AG10803 (cell line): ENCODE data around the gene NFE2L3.
"Not testable (repeated sequence)": the region's sequence is repeated elsewhere in the genome, so short reads cannot be mapped to it uniquely, and the experiment has no call there.

ENCODE experiments used
- DNase-seq: peaks from one replicate; pipeline ENCODE4 v3.0.0; 2010; ENCODE audit warnings: low read depth
- H3K4me3 ChIP-seq: 2 replicates; pipeline ENCODE4 v1.5.1; 2011; ENCODE audit warnings: mild to moderate bottlenecking, low read length, control low read depth
- TF ChIP-seq, protein P1 (sequence below): conservative IDR thresholded peaks from 2 replicates; pipeline ENCODE4 v1.5.1; 2011; ENCODE audit warnings: mild to moderate bottlenecking, low read length, control low read depth, inconsistent platforms

The NFE2L3 gene

DNA sequence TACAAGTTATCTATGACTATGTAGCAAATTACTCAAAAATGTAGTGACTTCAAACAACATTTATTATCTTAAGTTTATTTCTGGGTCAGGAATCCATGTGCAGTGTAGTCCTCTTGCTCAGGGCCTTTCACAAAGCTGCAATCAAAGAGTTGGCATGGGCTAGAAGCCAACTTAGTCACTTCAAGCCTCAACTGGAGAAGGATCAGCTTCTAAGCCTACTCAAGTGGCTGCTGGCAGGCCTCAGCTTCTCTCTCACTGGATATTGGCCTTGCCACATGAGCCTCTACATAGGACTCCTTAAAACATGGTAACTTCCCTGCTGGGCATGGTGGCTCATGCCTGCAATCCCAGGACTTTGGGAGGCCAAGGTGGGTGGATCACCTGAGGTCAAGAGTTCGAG, 5.0 kb upstream of the NFE2L3 start:
- peak; percentile 21 for DNase-seq
- TF ChIP-seq, protein P1, sequence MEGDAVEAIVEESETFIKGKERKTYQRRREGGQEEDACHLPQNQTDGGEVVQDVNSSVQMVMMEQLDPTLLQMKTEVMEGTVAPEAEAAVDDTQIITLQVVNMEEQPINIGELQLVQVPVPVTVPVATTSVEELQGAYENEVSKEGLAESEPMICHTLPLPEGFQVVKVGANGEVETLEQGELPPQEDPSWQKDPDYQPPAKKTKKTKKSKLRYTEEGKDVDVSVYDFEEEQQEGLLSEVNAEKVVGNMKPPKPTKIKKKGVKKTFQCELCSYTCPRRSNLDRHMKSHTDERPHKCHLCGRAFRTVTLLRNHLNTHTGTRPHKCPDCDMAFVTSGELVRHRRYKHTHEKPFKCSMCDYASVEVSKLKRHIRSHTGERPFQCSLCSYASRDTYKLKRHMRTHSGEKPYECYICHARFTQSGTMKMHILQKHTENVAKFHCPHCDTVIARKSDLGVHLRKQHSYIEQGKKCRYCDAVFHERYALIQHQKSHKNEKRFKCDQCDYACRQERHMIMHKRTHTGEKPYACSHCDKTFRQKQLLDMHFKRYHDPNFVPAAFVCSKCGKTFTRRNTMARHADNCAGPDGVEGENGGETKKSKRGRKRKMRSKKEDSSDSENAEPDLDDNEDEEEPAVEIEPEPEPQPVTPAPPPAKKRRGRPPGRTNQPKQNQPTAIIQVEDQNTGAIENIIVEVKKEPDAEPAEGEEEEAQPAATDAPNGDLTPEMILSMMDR = no peak
- H3K4me3 ChIP-seq = no peak overlapping the region

DNA sequence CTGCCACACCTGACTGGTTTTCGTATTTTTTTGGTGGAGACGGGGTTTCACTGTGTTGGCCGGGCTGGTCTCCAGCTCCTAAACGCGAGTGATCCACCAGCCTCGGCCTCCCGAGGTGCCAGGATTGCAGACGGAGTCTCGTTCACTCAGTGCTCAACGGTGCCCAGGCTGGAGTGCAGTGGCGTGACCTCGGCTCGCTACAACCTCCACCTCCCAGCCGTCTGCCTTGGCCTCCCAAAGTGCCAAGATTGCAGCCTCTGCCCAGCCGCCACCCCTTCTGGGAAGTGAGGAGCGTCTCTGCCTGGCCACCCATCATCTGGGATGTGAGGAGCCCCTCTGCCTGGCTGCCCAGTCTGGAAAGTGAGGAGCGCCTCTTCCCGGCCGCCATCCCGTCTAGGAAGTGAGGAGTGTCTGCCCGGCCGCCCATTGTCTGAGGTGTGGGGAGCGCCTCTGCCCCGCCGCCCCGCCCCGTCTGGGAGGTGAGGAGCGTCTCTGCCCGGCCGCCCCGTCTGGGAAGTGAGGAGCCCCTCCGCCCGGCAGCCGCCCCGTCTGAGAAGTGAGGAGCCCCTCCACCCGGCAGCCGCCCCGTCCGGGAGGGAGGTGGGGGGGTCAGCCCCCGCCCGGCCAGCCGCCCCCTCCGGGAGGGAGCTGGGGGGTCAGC, 4.2 kb upstream of the NFE2L3 start:
- DNase-seq = not testable (repeated sequence)

DNA sequence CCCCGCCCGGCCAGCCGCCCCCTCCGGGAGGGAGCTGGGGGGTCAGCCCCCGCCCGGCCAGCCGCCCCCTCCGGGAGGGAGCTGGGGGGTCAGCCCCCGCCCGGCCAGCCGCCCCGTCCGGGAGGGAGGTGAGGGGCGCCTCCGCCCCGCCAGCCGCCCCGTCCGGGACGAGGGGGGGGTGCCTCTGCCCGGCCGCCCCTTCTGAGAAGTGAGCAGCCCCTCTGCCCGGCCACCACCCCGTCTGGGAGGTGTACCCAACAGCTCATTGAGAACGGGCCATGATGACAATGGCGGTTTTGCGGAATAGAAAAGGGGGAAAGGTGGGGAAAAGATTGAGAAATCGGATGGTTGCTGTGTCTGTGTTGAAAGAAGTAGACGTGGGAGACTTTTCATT, 3.7 kb upstream of the NFE2L3 start:
- DNase-seq, H3K4me3 ChIP-seq: not testable (repeated sequence)

More for the DNA sequence above, 4.2 kb upstream of the NFE2L3 start:
- H3K4me3 ChIP-seq = not testable (repeated sequence)

DNA sequence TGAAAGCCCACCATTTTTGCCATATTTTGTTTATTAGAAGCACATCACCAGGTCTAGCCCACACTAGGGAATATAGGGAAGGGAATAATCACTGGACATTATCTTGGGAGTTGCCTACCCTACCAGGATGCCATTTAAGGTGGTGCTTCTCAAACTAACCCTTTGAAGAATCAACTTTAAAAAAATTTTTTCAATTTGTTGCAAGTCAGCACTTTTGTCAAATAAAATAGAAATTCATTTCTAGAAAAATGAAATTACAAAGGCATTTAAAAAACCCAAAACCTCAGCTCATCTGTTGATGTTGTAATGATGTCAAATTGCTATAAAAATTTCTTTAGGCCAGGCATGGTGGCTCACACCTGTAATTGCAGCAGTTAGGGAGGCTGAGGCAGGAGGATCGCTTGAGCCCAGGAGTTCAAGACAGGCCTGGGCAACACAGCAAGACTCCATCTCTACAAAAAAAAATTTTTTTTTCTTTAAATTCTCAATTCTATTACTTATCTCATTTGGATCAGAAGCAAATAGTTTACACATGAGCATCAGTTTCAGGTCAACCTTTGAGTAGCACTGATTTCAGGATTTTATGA, 2.5 kb upstream of the NFE2L3 start:
- H3K4me3 ChIP-seq = no peak overlapping the region
- DNase-seq = no peak
- TF ChIP-seq, protein P1 = no peak

DNA sequence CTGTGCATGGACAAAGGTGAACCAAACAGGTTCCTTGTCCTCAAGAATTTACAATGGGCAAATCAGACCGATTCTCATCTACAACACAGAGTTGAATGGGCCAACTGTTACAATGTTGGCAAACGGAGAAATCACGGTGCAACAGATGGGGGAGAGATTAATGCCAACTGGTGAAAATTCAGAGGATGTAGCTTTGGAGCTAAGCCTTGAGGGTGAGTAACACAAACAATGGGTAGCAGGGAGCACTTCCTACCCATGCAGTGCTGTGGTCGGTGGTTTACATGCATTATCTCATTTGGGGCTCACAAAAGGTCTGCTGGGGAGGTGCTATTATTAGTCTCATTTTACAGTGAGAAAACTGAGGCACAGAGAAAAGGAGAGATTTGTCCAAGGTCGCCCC, 902 bp upstream of the NFE2L3 start:
- TF ChIP-seq, protein P1 = no peak
- no peak overlapping the region for H3K4me3 ChIP-seq
- no peak for DNase-seq

DNA sequence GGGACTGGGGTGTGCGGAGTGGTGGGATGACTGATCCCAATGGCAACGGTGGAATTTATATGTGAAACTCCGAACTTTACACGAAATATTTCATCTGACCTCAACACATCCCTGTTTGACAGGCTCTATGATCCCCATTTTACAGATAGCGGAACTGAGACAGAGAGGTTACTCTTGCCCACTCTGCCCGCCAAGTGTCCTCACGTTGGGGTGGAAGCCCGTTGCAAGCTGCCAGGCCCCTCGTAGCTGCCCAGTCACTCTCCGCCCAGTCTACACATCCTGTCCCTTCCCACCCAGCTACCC, 397 bp upstream of the NFE2L3 start:
- DNase-seq = no peak
- H3K4me3 ChIP-seq = peak overlapping the region; percentile 54
- TF ChIP-seq, protein P1 = no peak

DNA sequence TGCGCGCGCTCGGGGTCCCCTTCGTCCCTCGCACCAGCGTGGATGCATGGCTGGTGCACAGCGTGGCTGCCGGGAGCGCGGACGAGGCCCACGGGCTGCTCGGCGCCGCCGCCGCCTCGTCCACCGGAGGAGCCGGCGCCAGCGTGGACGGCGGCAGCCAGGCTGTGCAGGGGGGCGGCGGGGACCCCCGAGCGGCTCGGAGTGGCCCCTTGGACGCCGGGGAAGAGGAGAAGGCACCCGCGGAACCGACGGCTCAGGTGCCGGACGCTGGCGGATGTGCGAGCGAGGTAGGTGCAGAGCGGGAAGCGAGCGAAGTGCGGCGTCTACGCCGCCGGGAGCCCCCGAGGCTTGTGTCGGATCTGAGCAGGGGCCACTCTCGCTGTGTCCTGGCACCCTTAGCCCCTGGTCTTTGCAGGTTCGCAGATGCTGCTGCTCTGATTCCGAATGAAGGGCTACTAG, 813 bp downstream of the NFE2L3 start:
- DNase-seq, H3K4me3 ChIP-seq: not testable (repeated sequence)

DNA sequence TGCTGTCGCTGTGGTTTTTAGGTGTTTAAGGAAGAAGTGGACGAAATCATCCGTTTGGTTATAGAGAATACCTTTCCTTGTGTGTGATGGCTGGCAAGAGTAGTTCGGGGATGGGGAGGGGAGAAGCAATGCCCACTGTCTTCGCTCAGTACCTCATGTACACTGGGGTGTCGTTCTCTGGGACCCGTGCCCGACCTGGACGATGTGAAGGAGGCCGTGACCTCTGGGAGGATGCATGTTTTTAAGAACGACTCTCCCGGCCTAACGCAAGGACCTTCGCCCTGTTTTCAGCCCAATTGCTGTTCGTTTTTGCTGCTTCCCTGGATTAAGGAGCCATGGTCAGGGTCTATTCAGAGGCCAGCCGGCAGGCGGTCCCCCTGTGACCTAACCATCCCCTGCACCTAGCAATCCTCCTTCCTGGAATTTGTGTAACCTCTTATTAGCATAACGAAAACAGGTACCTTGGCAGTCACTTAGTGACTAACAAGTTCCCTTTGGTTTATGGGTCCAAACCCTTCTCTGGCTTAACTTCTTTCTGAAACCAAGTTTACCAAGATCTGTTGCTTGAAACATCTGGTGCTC, 1.3 kb downstream of the NFE2L3 start:
- TF ChIP-seq, protein P1 = no peak
- DNase-seq = no peak
- no peak overlapping the region for H3K4me3 ChIP-seq
